Astrocyte of the spinal cord (primary cell): ENCODE data around the gene OPTN.
A peak's percentile ranks its signal among the peaks of the same experiment; 100 is the strongest.
"Not testable (repeated sequence)": the region's sequence is repeated elsewhere in the genome, so short reads cannot be mapped to it uniquely, and the experiment has no call there.

ENCODE experiments used
- DNase-seq: peaks from one replicate; pipeline ENCODE4 v3.0.0; 2011; ENCODE audit warnings: low read depth, low spot score
- H3K4me3 ChIP-seq: 2 replicates; pipeline ENCODE4 v1.5.1; 2011; ENCODE audit warnings: low read depth, mild to moderate bottlenecking, low read length, moderate library complexity
- in situ Hi-C: cut with HindIII; loops from 2 replicates; pipeline ENCODE4 v1.10.0; 2017; ENCODE audit warnings: low sequenced_read_pairs
- TF ChIP-seq, protein P1 (sequence below): IDR thresholded peaks from 2 replicates; pipeline ENCODE4 v1.5.1; 2012; ENCODE audit warnings: low read depth, mild to moderate bottlenecking, low read length, inconsistent platforms

Gene OPTN

GRCh38 chr10:13089345-13089744 lies 10.6 kb upstream of the OPTN start:
- TF ChIP-seq, protein P1, sequence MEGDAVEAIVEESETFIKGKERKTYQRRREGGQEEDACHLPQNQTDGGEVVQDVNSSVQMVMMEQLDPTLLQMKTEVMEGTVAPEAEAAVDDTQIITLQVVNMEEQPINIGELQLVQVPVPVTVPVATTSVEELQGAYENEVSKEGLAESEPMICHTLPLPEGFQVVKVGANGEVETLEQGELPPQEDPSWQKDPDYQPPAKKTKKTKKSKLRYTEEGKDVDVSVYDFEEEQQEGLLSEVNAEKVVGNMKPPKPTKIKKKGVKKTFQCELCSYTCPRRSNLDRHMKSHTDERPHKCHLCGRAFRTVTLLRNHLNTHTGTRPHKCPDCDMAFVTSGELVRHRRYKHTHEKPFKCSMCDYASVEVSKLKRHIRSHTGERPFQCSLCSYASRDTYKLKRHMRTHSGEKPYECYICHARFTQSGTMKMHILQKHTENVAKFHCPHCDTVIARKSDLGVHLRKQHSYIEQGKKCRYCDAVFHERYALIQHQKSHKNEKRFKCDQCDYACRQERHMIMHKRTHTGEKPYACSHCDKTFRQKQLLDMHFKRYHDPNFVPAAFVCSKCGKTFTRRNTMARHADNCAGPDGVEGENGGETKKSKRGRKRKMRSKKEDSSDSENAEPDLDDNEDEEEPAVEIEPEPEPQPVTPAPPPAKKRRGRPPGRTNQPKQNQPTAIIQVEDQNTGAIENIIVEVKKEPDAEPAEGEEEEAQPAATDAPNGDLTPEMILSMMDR: no peak
- in situ Hi-C loops: no loop called here
- H3K4me3 ChIP-seq: no peak overlapping the region
- DNase-seq: no peak

GRCh38 chr10:13090289-13090688 lies 9.7 kb upstream of the OPTN start:
- no peak overlapping the region for H3K4me3 ChIP-seq
- in situ Hi-C loops: no loop called here
- TF ChIP-seq, protein P1: no peak
- DNase-seq: no peak

DNA sequence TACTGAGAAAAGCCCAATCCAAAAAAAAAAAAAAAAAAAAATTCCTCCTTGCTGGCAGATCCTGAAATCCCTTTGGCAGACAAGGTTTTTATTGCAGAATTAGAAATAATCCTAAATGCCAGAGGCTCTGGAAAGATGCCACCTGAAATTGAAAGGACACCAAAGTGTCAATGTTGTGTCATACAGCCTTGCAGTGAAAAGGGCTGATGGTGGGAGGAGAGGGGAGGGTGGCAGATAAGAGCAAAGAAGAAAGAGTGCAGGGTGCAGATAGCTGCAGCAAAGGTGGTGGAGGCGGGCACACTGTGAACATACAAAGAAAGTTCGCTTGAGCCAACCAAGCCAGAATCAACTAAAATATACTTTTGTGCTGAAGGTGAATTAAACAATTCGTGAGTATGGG lies 8.2 kb upstream of the OPTN start:
- H3K4me3 ChIP-seq: no peak overlapping the region
- in situ Hi-C loops: no loop called here
- TF ChIP-seq, protein P1: no peak
- no peak for DNase-seq

GRCh38 chr10:13092291-13093102 lies 7.5 kb upstream of the OPTN start:
- DNase-seq: peak; percentile 49
- TF ChIP-seq, protein P1: no peak
- in situ Hi-C loops: no loop called here
- H3K4me3 ChIP-seq: no peak overlapping the region

- DNase-seq, H3K4me3 ChIP-seq, in situ Hi-C loops: not testable (repeated sequence)
Observed at GRCh38 chr10:13094082-13094481, 5.9 kb upstream of the OPTN start.

DNA sequence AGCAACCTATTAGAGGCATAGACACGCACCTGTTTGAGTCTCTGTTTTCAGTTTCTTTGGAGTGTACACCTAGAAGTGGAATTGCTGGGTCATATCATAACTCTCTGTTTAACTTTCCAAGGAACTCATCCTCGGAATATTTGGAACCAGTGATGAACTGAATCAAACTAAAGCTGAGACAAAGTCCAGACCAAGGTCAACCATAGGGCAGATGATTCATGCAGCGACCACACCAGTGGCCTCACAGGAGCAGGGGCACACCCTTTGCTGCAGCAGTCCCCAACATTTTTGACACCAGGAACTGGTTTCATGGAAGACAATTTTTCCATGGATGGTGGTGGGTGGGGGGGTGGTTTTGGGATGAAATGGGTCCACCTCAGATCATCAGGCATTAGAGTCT lies 4.9 kb upstream of the OPTN start:
- in situ Hi-C loops: no loop called here
- H3K4me3 ChIP-seq: no peak overlapping the region
- no peak for DNase-seq
- TF ChIP-seq, protein P1: no peak

DNA sequence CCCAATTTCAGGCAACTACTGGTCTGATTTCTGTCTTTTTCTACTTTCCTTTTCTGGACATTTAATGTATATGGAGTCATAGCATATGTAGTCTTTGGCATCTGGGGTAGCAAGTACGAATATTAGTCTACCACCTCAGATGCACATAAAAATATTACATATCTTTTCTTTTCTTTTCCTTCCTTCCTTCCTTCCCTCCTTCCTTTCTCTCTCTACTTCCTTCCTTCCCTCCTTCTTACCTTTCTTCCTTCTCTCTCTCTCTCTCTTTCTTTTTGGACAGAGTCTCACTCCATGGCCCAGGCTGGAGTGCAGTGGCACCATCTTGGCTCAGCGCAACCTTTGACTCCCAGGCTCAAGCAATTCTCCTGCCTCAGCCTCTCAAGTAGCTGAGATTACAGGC lies 4.0 kb upstream of the OPTN start:
- in situ Hi-C loops: no loop called here
- DNase-seq: no peak
- no peak overlapping the region for H3K4me3 ChIP-seq
- TF ChIP-seq, protein P1: no peak
